ENCODE measurements around the gene NT5C3B.

DNA sequence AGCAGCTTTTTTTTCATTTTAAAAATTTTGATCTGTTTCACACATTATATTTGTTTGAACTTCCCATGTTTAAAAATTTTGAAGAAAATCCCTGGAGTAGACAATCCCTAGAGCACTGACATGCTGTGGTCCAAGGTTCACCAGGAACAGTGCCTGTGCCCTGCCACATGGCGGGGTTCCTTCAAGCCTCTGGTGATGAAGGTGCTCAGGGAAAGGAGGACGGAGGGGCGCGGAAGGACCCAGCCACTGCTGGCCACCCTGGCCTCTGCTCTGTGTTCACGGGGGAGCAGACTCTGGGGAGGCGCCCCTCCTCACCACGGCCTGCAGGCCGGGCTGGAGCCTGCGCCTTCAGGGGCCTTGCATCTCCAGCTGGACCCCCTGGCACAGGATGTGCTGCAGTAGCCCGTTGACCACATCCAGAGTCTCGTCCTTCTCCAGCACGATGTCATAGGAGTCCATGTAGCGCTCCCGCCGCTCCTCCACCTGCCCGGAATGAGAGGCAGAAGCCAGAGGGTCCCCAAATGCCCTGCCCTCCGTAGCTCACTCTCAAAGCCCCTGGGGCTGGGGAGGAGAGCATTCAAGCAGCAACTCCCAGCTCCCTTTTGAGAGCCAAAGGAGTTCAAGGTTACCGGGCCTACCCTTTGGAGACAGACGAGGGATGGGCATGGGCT, 10.7 kb downstream of the NT5C3B start:
- no peak for TF ChIP-seq CTCF (IDR thresholded peaks at IDR 0.05)
- no peak for TF ChIP-seq POLR2A (IDR thresholded peaks at IDR 0.05)
